Measurements from ENCODE around the gene MCUR1.
"Not testable (repeated sequence)": the region's sequence is repeated elsewhere in the genome, so short reads cannot be mapped to it uniquely, and the experiment has no call there.

MCUR1 gene

GRCh38 chr6:13828656-13829301 lies 14.4 kb upstream of the MCUR1 start:
- not testable (repeated sequence) for DNase-seq

- no peak for DNase-seq
Measured at GRCh38 chr6:13827032-13827431, 12.7 kb upstream of the MCUR1 start.

- DNase-seq: no peak
Measured at GRCh38 chr6:13825871-13826270, 11.5 kb upstream of the MCUR1 start.

GRCh38 chr6:13818341-13818740 lies 4.0 kb upstream of the MCUR1 start:
- DNase-seq: no peak

- no peak for DNase-seq
Measured at GRCh38 chr6:13814938-13815575, 700 bp upstream of the MCUR1 start.

- no peak for DNase-seq
Measured at GRCh38 chr6:13813621-13814175, 659 bp downstream of the MCUR1 start.

- DNase-seq: no peak
Measured at GRCh38 chr6:13813026-13813425, 1.3 kb downstream of the MCUR1 start.

- no peak for DNase-seq
Measured at GRCh38 chr6:13812359-13812642, 2.1 kb downstream of the MCUR1 start.

GRCh38 chr6:13811627-13812358 lies 2.6 kb downstream of the MCUR1 start:
- no peak for DNase-seq

- DNase-seq: no peak
Measured at GRCh38 chr6:13810688-13811446, 3.5 kb downstream of the MCUR1 start.

GRCh38 chr6:13808801-13809200 lies 5.6 kb downstream of the MCUR1 start:
- no peak for DNase-seq

- no peak for DNase-seq
Measured at GRCh38 chr6:13807696-13808095, 6.7 kb downstream of the MCUR1 start.

- no peak for DNase-seq
Measured at GRCh38 chr6:13803581-13803980, 10.8 kb downstream of the MCUR1 start.

- DNase-seq: no peak
Measured at GRCh38 chr6:13800615-13801014, 13.7 kb downstream of the MCUR1 start.

GRCh38 chr6:13796781-13797180 lies 17.6 kb downstream of the MCUR1 start:
- DNase-seq: no peak

GRCh38 chr6:13795041-13795750 lies 19.2 kb downstream of the MCUR1 start:
- peak; percentile 69 for DNase-seq

GRCh38 chr6:13794184-13794583 lies 20.2 kb downstream of the MCUR1 start:
- DNase-seq: no peak

- DNase-seq: no peak
Measured at GRCh38 chr6:13789746-13790145, 24.6 kb downstream of the MCUR1 start.

GRCh38 chr6:13788820-13789219 lies 25.5 kb downstream of the MCUR1 start:
- no peak for DNase-seq

- no peak for DNase-seq
Measured at GRCh38 chr6:13787137-13787536, 27.2 kb downstream of the MCUR1 start.

- not testable (repeated sequence) for DNase-seq
Measured at GRCh38 chr6:13780162-13780561, 34.2 kb downstream of the MCUR1 start.

GRCh38 chr6:13778028-13778427 lies 36.3 kb downstream of the MCUR1 start:
- DNase-seq: no peak

GRCh38 chr6:13776602-13777001 lies 37.8 kb downstream of the MCUR1 start:
- no peak for DNase-seq

Measured in CD4-positive, alpha-beta T cell treated with Interferon gamma for 1 hour (primary cell).